ENCODE measurements around the gene FBXO4. TPM values are rescaled to one million over a fixed set of nuclear protein-coding genes. Genes with fewer than 3 reads are reported as not detected.
A peak's percentile ranks its signal among the peaks of the same experiment; 100 is the strongest.

Gene FBXO4
- total RNA-seq, 1 experiment from 2014 or later: 18.4 TPM

GRCh38 chr5:41896230-41896629 lies 28.9 kb upstream of the FBXO4 start:
- Mint-ChIP-seq H3K36me3 (ENCODE audit: insufficient read depth, unreplicated experiment) (no peaks in the 10 kb centered on the region), H3K4me1 (ENCODE audit: insufficient read depth, unreplicated experiment) (no peaks in the 10 kb centered on the region), H3K27me3 (ENCODE audit: insufficient read depth, unreplicated experiment) (peaks cover 42% of the 10 kb centered on the region), H3K27ac (ENCODE audit: low read depth, unreplicated experiment) (no peak overlapping the region), H3K9me3 (ENCODE audit: unreplicated experiment) (no peaks in the 10 kb centered on the region), H3K4me3 (ENCODE audit: unreplicated experiment) (no peak overlapping the region)
- no peak for TF ChIP-seq CTCF (IDR thresholded peaks at IDR 0.05; ENCODE audit: unreplicated experiment)
- intact Hi-C loops (cut with micrococcal nuclease): no loop called here
- ChIA-PET CTCF (no interaction called here), POLR2A (interaction anchor here (0.6 to 2.2 kb wide), 2 partner anchors 8 to 493 kb away, joined by 5 to 11 read pairs; partner anchors contain the start of gene RIMOC1)
- no peak for DNase-seq (ENCODE audit: unreplicated experiment)
- no TSS peak for BruUV-seq (replicated peaks)

GRCh38 chr5:41903382-41903891 lies 21.6 kb upstream of the FBXO4 start:
- ChIA-PET POLR2A (interaction anchor here (0.7 to 3.0 kb wide), 34 partner anchors 8 to 1218 kb away, joined by 3 to 57 read pairs (median 5); partner anchors contain the start of genes CARD6, FBXO4, OXCT1 and SELENOP), CTCF (interaction anchor here (0.8 kb wide), 2 partner anchors 27 to 47 kb away, joined by 3 read pairs; no protein-coding TSS in a partner anchor)
- no peak for DNase-seq (ENCODE audit: unreplicated experiment)
- Mint-ChIP-seq H3K9me3 (ENCODE audit: unreplicated experiment) (no peaks in the 10 kb centered on the region), H3K4me3 (ENCODE audit: unreplicated experiment) (peak overlapping the region; percentile 97), H3K4me1 (ENCODE audit: insufficient read depth, unreplicated experiment) (peaks cover 36% of the 10 kb centered on the region), H3K27me3 (ENCODE audit: insufficient read depth, unreplicated experiment) (no peaks in the 10 kb centered on the region), H3K36me3 (ENCODE audit: insufficient read depth, unreplicated experiment) (peaks cover 23% of the 10 kb centered on the region), H3K27ac (ENCODE audit: low read depth, unreplicated experiment) (peak overlapping the region; percentile 100)
- TF ChIP-seq CTCF (IDR thresholded peaks at IDR 0.05; ENCODE audit: unreplicated experiment): no peak
- intact Hi-C loops (cut with micrococcal nuclease): no loop called here
- BruUV-seq (replicated peaks): TSS peak; percentile 99

DNA sequence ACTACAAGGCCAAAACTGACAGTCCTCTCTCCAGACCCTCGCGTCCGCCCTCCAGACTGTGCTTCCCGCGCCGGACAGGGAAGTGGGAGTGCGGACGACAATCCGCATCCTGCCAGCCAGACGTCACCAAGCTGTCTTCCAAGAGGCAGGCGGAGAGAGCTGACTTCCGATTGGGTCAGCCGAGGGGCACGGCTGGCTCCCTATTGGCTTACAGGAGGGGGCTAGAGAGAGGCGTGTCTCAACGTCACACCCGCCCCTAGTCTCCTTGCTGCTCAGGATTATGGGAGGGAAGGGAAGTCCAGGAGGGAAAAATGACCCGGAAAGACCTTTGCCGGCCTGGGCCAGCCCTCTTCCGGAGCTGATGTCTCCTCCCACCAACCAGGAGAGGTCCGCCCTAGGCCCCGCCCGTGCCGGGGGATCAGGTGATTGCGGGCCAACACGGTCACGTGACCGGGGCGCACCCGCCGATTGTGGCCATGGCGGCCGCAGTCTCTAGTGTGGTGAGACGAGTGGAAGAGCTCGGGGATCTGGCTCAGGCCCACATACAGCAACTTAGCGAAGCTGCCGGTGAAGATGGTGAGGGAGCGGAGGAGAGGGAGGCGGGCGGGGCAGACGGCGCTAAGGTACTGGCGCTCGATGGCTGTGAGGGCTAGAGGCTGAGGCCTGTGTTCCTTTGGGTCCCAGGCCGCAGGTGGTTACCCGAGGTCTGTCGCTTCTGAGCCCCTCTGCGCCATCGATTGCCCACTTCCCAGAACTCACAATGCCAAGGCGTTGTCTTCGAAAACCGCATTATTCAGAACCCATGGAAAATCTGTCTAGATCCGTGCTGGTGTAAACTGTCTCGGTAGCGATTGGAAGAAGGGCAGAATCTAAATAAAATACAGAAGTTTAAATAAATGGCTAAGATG lies 20.9 kb upstream of the FBXO4 start, which contains the start of gene RIMOC1:
Gene RIMOC1 (plus strand): TSS at position 453 of the 908 bp plus-strand sequence. CDS start 24 bp downstream, at position 477.
- BruUV-seq (replicated peaks): TSS peak; percentile 50
- Mint-ChIP-seq H3K4me1 (ENCODE audit: insufficient read depth, unreplicated experiment) (peaks cover 36% of the 10 kb centered on the region), H3K27ac (ENCODE audit: low read depth, unreplicated experiment) (peak within 1 kb of the TSS; percentile 100), H3K36me3 (ENCODE audit: insufficient read depth, unreplicated experiment) (peaks cover 30% of the 10 kb centered on the region), H3K27me3 (ENCODE audit: insufficient read depth, unreplicated experiment) (no peaks in the 10 kb centered on the region), H3K4me3 (ENCODE audit: unreplicated experiment) (peak within 1 kb of the TSS; percentile 97), H3K9me3 (ENCODE audit: unreplicated experiment) (no peaks in the 10 kb centered on the region)
- intact Hi-C loops (cut with micrococcal nuclease): loop anchor here (1.0 to 2.0 kb wide), 2 partner anchors 21 to 35 kb away; partner anchors contain the start of gene FBXO4
- ChIA-PET POLR2A (interaction anchor here (0.6 to 3.0 kb wide), 45 partner anchors 9 to 1227 kb away, joined by 3 to 57 read pairs (median 4); partner anchors contain the start of genes CARD6, FBXO4, GHR and OXCT1), CTCF (interaction anchor here (0.6 to 1.5 kb wide), 8 partner anchors 21 to 1071 kb away, joined by 3 to 4 read pairs (median 3); partner anchors contain the start of gene FBXO4)
- TF ChIP-seq CTCF (IDR thresholded peaks at IDR 0.05; ENCODE audit: unreplicated experiment): no peak
- peak; percentile 99 for DNase-seq (ENCODE audit: unreplicated experiment)

DNA sequence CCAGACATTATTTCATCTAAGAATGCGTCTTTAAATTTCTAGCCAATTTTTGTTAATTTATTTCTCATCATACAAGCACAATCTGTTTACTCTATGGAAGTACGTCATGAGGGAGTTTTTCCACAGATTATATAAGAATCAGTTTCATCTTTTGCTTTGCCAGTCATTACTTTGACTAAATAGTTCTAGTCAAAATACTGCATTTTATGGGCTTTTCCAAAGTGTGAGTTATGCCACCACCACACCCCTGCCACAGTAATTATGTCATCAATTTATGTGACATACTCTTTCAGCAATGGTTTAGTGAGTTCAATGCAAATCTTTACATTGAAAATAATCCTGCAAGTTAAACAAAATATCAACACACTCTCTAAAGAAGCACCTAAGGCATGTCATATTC lies 18.9 kb upstream of the FBXO4 start:
- ChIA-PET POLR2A (interaction anchor here (2.9 to 3.0 kb wide), 4 partner anchors 7 to 37 kb away, joined by 19 to 57 read pairs (median 34); partner anchors contain the start of genes FBXO4 and OXCT1), CTCF (interaction anchor here (1.5 kb wide), 1 partner anchor 19 kb away, joined by 4 read pairs; the partner anchor contains the start of gene FBXO4)
- H3K36me3 Mint-ChIP-seq (ENCODE audit: insufficient read depth, unreplicated experiment): peaks cover 50% of the 10 kb centered on the region
- H3K27me3 Mint-ChIP-seq (ENCODE audit: insufficient read depth, unreplicated experiment): no peaks in the 10 kb centered on the region
- no peak overlapping the region for H3K4me3 Mint-ChIP-seq (ENCODE audit: unreplicated experiment)
- intact Hi-C loops (cut with micrococcal nuclease): loop anchor here (5.0 kb wide), 1 partner anchor 49 kb away; no protein-coding TSS in a partner anchor
- no peak overlapping the region for H3K27ac Mint-ChIP-seq (ENCODE audit: low read depth, unreplicated experiment)
- no peaks in the 10 kb centered on the region for H3K9me3 Mint-ChIP-seq (ENCODE audit: unreplicated experiment)
- no TSS peak for BruUV-seq (replicated peaks)
- no peak for TF ChIP-seq CTCF (IDR thresholded peaks at IDR 0.05; ENCODE audit: unreplicated experiment)
- no peak for DNase-seq (ENCODE audit: unreplicated experiment)
- H3K4me1 Mint-ChIP-seq (ENCODE audit: insufficient read depth, unreplicated experiment): peaks cover 36% of the 10 kb centered on the region

All from MCF 10A (cell line).